Neural cell (in vitro differentiated cells): Measurements from ENCODE around the gene KRT5. TPM values are rescaled to one million over a fixed set of nuclear protein-coding genes. Genes with fewer than 3 reads are reported as not detected.

Experiments used
- H2AFZ ChIP-seq: fragments of 200-600, 300-800 bp; sonication (generic), shearing (Covaris generic); 2 replicates; pipeline ENCODE4 v1.6.0; 2014; ENCODE audit warnings: low read depth, mild to moderate bottlenecking, antibody characterized with exemption, low read length, moderate library complexity
- H3F3A ChIP-seq: fragments of 200-600 bp; shearing (Covaris generic); 2 replicates; pipeline ENCODE4 v1.6.1; 2016; ENCODE audit warnings: mild to moderate bottlenecking, moderate library complexity, mixed read lengths, antibody characterized with exemption, low read length; ENCODE audit not compliant: insufficient read depth, poor library complexity, severe bottlenecking
- H3K27ac ChIP-seq: fragments of 200-600, 300-800 bp; sonication (generic), shearing (Covaris generic); 2 replicates; pipeline ENCODE4 v1.5.1; 2014; ENCODE audit warnings: mild to moderate bottlenecking, low read length, moderate library complexity
- H3K27me3 ChIP-seq: fragments of 300-800, 200-600 bp; sonication (generic), shearing (Covaris generic); 2 replicates; pipeline ENCODE4 v1.6.0; 2014; ENCODE audit warnings: mild to moderate bottlenecking, low read depth, low read length, moderate library complexity; ENCODE audit not compliant: insufficient read depth
- H3K36me3 ChIP-seq: fragments of 300-800, 200-600 bp; sonication (generic), shearing (Covaris generic); 2 replicates; pipeline ENCODE4 v1.5.1; 2014; ENCODE audit warnings: mild to moderate bottlenecking, antibody characterized with exemption, low read length, moderate library complexity; ENCODE audit not compliant: insufficient read depth
- H3K4me2 ChIP-seq: fragments of 300-800, 200-600 bp; sonication (generic), shearing (Covaris generic); 2 replicates; pipeline ENCODE4 v1.6.0; 2014; ENCODE audit warnings: mild to moderate bottlenecking, low read length
- H3K4me3 ChIP-seq: fragments of 300-800, 200-600 bp; sonication (generic), shearing (Covaris generic); 2 replicates; pipeline ENCODE4 v1.5.1; 2014; ENCODE audit warnings: mild to moderate bottlenecking, low read length, moderate library complexity
- H3K79me2 ChIP-seq: fragments of 200-600 bp; shearing (Covaris generic); replicated peaks from 2 replicates; pipeline ENCODE4 v1.6.0; 2014; ENCODE audit warnings: mild to moderate bottlenecking, low read length, moderate library complexity; ENCODE audit not compliant: insufficient read depth
- H3K9ac ChIP-seq: fragments of 300-800, 200-600 bp; sonication (generic), shearing (Covaris generic); 2 replicates; pipeline ENCODE4 v1.6.1; 2016; ENCODE audit warnings: mild to moderate bottlenecking, low read length, mixed read lengths
- H3K9me2 ChIP-seq: fragments of 200-600 bp; shearing (Covaris generic); 2 replicates; pipeline ENCODE4 v1.6.1; 2016; ENCODE audit warnings: mild to moderate bottlenecking, low read length, mixed read lengths; ENCODE audit not compliant: insufficient read depth
- H3K9me3 ChIP-seq: fragments of 200-600, 300-800 bp; sonication (generic), shearing (Covaris generic); 2 replicates; pipeline ENCODE4 v1.6.1; 2016; ENCODE audit warnings: mild to moderate bottlenecking, mixed run types, low read length, moderate library complexity, mixed read lengths
- H4K20me1 ChIP-seq: fragments of 200-600 bp; shearing (Covaris generic); 2 replicates; pipeline ENCODE4 v1.6.1; 2016; ENCODE audit warnings: mild to moderate bottlenecking, mixed run types; ENCODE audit not compliant: insufficient read depth
- EP300 ChIP-seq: fragments of 450-650 bp; conservative IDR thresholded peaks from 2 replicates; pipeline ENCODE4 v1.6.1; 2014; ENCODE audit warnings: antibody characterized with exemption, mild to moderate bottlenecking, moderate library complexity; ENCODE audit not compliant: poor library complexity, severe bottlenecking
- EZH2 ChIP-seq: fragments of 200-600, 300-800 bp; shearing (Covaris generic), sonication (generic); IDR thresholded peaks from 2 replicates; pipeline ENCODE4 v1.6.1; 2014; ENCODE audit warnings: antibody characterized with exemption, low read length, borderline replicate concordance, mild to moderate bottlenecking; ENCODE audit not compliant: insufficient read depth, poor library complexity, severe bottlenecking
- MXI1 ChIP-seq: fragments of 450-650 bp; conservative IDR thresholded peaks from 2 replicates; pipeline ENCODE4 v1.6.1; 2014; ENCODE audit warnings: antibody characterized with exemption, mild to moderate bottlenecking; ENCODE audit not compliant: poor library complexity, severe bottlenecking
- POLR2AphosphoS5 ChIP-seq: IDR thresholded peaks from 2 replicates; pipeline ENCODE4 v1.6.1; 2012
- RAD21 ChIP-seq: fragments of 450-650 bp; conservative IDR thresholded peaks from 2 replicates; pipeline ENCODE4 v1.6.1; 2014; ENCODE audit warnings: antibody characterized with exemption, mild to moderate bottlenecking, moderate library complexity
- SMC3 ChIP-seq: fragments of 450-650 bp; conservative IDR thresholded peaks from 2 replicates; pipeline ENCODE4 v1.6.1; 2014; ENCODE audit warnings: antibody characterized with exemption, mild to moderate bottlenecking, moderate library complexity; ENCODE audit not compliant: poor library complexity
- TAF1 ChIP-seq: IDR thresholded peaks from 2 replicates; pipeline ENCODE4 v1.6.1; 2012; ENCODE audit warnings: low read depth
- polyA plus RNA-seq: library from polyadenylated mRNA; depleted of rRNA; stranded (reverse); fragments of >200 nt; gene quantifications from 2 replicates; pipeline ENCODE4 v1.2.3, GENCODE V29; 2014
- TF ChIP-seq, protein P1 (sequence below): IDR thresholded peaks from 2 replicates; pipeline ENCODE4 v1.6.1; 2012; ENCODE audit warnings: borderline replicate concordance
- TF ChIP-seq, protein P2 (sequence below): fragments of 450-650 bp; IDR thresholded peaks from 2 replicates; pipeline ENCODE4 v1.5.1; 2014; ENCODE audit warnings: antibody characterized with exemption, mild to moderate bottlenecking, moderate library complexity; ENCODE audit not compliant: poor library complexity, severe bottlenecking

KRT5 gene
- polyA plus RNA-seq, 1 donor from 2014 or later: not detected

DNA sequence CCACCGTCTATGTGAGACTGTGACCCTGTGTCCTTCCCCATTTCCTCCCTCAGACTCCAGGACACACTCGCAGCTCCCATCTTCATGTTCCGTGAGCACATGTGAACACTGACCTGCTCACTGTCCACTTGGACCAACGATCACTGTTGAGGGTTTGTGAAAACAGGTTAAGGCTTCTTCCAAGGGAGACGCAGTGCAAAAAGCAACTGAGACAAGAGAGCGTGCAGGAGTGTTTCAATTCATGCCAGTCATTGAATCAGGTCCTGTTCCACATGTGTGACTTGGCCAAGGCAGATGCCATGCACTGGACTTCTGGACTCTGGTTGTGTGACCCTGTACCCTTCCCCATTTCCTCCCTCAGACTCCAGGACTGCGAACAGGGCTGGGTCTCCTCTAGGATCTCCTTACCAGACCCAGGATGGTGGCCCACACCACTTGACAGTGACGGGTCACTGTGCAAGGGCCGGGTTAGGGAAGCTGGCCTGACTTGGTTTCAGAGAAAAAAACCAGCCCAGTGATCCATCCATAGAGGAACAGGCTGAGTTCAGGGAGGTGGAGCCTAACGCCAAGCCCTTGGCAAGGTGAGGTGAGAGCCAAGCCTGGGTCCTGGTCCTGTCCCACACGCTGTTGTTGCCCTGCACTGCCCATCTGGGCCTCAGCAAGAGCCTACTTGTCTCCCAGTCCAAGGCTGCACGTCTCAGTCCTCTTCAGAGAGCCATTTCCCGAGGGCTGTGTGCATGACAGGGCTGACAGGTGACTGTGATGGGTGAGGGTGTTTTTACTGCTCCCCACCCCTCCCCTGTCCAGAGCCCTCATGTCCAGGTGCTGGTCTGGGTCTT, 5.7 kb upstream of the KRT5 start:
- Histone ChIP-seq H3K27ac (no peak overlapping the region), H3F3A (no peaks in the 10 kb centered on the region), H3K4me3 (no peak overlapping the region), H3K36me3 (no peaks in the 10 kb centered on the region), H4K20me1 (no peaks in the 10 kb centered on the region), H3K27me3 (no peaks in the 10 kb centered on the region), H2AFZ (no peak overlapping the region), H3K9me3 (no peaks in the 10 kb centered on the region), H3K79me2 (no peaks in the 10 kb centered on the region), H3K9ac (no peak overlapping the region), H3K4me2 (no peak overlapping the region), H3K9me2 (no peaks in the 10 kb centered on the region)
- TF ChIP-seq SMC3: no peak
- TF ChIP-seq EZH2: no peak
- TF ChIP-seq MXI1: no peak
- no peak for TF ChIP-seq EP300
- TF ChIP-seq, protein P1, sequence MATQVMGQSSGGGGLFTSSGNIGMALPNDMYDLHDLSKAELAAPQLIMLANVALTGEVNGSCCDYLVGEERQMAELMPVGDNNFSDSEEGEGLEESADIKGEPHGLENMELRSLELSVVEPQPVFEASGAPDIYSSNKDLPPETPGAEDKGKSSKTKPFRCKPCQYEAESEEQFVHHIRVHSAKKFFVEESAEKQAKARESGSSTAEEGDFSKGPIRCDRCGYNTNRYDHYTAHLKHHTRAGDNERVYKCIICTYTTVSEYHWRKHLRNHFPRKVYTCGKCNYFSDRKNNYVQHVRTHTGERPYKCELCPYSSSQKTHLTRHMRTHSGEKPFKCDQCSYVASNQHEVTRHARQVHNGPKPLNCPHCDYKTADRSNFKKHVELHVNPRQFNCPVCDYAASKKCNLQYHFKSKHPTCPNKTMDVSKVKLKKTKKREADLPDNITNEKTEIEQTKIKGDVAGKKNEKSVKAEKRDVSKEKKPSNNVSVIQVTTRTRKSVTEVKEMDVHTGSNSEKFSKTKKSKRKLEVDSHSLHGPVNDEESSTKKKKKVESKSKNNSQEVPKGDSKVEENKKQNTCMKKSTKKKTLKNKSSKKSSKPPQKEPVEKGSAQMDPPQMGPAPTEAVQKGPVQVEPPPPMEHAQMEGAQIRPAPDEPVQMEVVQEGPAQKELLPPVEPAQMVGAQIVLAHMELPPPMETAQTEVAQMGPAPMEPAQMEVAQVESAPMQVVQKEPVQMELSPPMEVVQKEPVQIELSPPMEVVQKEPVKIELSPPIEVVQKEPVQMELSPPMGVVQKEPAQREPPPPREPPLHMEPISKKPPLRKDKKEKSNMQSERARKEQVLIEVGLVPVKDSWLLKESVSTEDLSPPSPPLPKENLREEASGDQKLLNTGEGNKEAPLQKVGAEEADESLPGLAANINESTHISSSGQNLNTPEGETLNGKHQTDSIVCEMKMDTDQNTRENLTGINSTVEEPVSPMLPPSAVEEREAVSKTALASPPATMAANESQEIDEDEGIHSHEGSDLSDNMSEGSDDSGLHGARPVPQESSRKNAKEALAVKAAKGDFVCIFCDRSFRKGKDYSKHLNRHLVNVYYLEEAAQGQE: no peak
- no peak for TF ChIP-seq TAF1
- no peak for TF ChIP-seq POLR2AphosphoS5
- TF ChIP-seq, protein P2, sequence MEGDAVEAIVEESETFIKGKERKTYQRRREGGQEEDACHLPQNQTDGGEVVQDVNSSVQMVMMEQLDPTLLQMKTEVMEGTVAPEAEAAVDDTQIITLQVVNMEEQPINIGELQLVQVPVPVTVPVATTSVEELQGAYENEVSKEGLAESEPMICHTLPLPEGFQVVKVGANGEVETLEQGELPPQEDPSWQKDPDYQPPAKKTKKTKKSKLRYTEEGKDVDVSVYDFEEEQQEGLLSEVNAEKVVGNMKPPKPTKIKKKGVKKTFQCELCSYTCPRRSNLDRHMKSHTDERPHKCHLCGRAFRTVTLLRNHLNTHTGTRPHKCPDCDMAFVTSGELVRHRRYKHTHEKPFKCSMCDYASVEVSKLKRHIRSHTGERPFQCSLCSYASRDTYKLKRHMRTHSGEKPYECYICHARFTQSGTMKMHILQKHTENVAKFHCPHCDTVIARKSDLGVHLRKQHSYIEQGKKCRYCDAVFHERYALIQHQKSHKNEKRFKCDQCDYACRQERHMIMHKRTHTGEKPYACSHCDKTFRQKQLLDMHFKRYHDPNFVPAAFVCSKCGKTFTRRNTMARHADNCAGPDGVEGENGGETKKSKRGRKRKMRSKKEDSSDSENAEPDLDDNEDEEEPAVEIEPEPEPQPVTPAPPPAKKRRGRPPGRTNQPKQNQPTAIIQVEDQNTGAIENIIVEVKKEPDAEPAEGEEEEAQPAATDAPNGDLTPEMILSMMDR: no peak
- no peak for TF ChIP-seq RAD21

DNA sequence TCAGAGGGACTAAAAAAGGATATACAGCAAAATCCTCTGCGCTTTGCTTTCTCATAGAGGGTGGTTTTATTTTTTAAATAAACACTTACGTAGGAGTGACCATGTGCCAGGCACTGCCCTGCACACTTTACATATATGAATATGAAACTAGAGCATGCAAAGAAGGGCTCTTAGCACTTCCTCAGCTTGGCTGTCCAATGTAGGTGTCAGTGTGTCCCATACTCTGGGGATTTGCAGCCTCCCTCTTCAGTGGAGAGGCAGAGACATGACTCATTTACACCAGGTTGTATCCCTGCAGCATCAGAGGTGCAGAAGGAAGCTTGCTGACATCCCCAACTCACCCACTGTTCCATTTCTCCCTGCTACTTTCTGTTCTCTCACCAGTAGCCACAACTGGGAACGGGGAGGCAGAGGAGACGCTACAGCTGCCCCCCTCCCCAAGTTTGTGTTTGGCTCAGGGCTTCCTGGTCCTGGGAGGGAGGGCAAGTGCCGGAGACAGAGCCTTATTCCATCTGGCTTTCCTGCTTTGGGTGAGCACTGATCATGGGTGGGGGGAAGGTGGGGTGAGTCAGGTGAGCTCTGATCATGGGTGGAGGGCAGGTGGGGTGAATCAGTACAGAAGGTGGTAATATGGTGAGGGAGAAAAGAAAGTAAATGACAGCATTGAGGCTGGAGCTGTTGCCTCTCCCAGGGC, 4.9 kb upstream of the KRT5 start:
- H4K20me1 ChIP-seq: no peaks in the 10 kb centered on the region
- H3K4me3 ChIP-seq: no peak overlapping the region
- H3K9ac ChIP-seq: no peak overlapping the region
- no peak overlapping the region for H2AFZ ChIP-seq
- no peaks in the 10 kb centered on the region for H3K9me2 ChIP-seq
- no peak overlapping the region for H3K4me2 ChIP-seq
- H3K27ac ChIP-seq: no peak overlapping the region
- H3F3A ChIP-seq: no peaks in the 10 kb centered on the region
- TF ChIP-seq POLR2AphosphoS5 (no peak), EZH2 (no peak), MXI1 (no peak), RAD21 (no peak), EP300 (no peak), SMC3 (no peak), TAF1 (no peak)
- TF ChIP-seq, protein P2: no peak
- TF ChIP-seq, protein P1: no peak
- H3K36me3 ChIP-seq: no peaks in the 10 kb centered on the region
- no peaks in the 10 kb centered on the region for H3K27me3 ChIP-seq
- no peaks in the 10 kb centered on the region for H3K9me3 ChIP-seq
- H3K79me2 ChIP-seq: no peaks in the 10 kb centered on the region
